ENCODE results near the gene DCAF11. TPM values are rescaled to one million over a fixed set of nuclear protein-coding genes. Genes with fewer than 3 reads are reported as not detected.

The DCAF11 gene
- total and polyA plus RNA-seq, 2 of the 8 experiments (the other 6 are each of a cell fraction or from before 2014, with no cell fraction given): 60.4 to 63.6 TPM

DNA sequence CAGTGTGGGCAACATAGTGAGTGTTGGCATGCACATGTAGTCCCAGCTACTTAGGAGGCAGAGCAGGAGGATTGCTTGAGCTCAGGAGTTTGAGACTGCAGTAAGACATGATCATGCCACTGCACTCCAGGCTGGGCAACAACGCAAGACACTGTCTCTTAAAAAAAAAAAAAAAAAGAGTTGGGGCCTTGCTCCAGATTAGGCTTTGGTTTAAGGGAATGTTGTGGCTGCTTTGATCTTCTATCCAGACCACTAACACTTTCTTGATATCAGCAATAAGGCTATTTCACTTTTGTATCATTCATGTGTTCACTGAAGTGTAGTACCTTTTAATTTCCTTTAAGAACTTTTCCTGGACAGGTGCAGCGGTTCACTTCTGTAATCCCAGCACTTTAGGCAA, 13.1 kb downstream of the DCAF11 start:
- H3K23ac ChIP-seq (ENCODE audit: insufficient read length): no peak overlapping the region
- no peaks in the 10 kb centered on the region for H4K20me1 ChIP-seq (replicated peaks in 1 of 2; ENCODE audit: control insufficient read depth in 1 of 2, insufficient read depth in 2 of 2, low read length in 2 of 2)
- H3K9ac ChIP-seq (replicated peaks in 1 of 4; ENCODE audit: extremely low read depth in 1 of 4, low read depth in 3 of 4, low read length in 3 of 4): no peak overlapping the region
- H3K4ac ChIP-seq (replicated peaks; ENCODE audit: insufficient read length, low read depth, low read length): no peak overlapping the region
- no peak for TF ChIP-seq ATF2 (IDR thresholded peaks at IDR 0.05; ENCODE audit: low read length)
- no peak for TF ChIP-seq TBP (IDR thresholded peaks at IDR 0.05; ENCODE audit: low read depth, low read length)
- no peak for TF ChIP-seq MAFK (IDR thresholded peaks at IDR 0.05; ENCODE audit: low read depth, low read length)
- TF ChIP-seq MAX (IDR thresholded peaks at IDR 0.05): no peak
- TF ChIP-seq TCF12 (IDR thresholded peaks at IDR 0.05; ENCODE audit: low read depth, low read length): no peak
- no peak for TF ChIP-seq SP4 (IDR thresholded peaks at IDR 0.05; ENCODE audit: low read length)
- TF ChIP-seq CTBP2 (IDR thresholded peaks at IDR 0.05; ENCODE audit: borderline replicate concordance, insufficient read depth, insufficient read length, low read length): no peak
- no peak for TF ChIP-seq CREB1 (IDR thresholded peaks at IDR 0.05)
- no peaks in the 10 kb centered on the region for H3K4me1 ChIP-seq (replicated peaks in 1 of 4; ENCODE audit: control insufficient read depth in 3 of 4, insufficient read depth in 4 of 4, low read length in 3 of 4)
- no peaks in the 10 kb centered on the region for H3K27me3 ChIP-seq (replicated peaks in 1 of 4; ENCODE audit: control insufficient read depth in 3 of 4, extremely low read depth in 1 of 4, insufficient read depth in 3 of 4, low read length in 3 of 4)
- no peak overlapping the region for H4K8ac ChIP-seq (ENCODE audit: extremely low read depth, insufficient read depth, low read length)
- H2AFZ ChIP-seq (ENCODE audit: low read length): no peak overlapping the region
- ChIA-PET POLR2A (ENCODE audit: partially characterized antibody) (interaction anchor here (0.6 to 11.1 kb wide), 6 partner anchors 8 to 143 kb away, joined by 3 to 96 read pairs (median 4); partner anchors contain the start of genes DCAF11, NRL and PSME1), CTCF (ENCODE audit: partially characterized antibody) (interaction anchor here (0.7 to 1.4 kb wide), 5 partner anchors 12 to 660 kb away, joined by 3 to 4 read pairs (median 3); partner anchors contain the start of gene IRF9)
- no peak overlapping the region for H4K91ac ChIP-seq (replicated peaks; ENCODE audit: insufficient read length, low read length)
- peaks cover 0 to 9% (median 2%) of the 10 kb centered on the region in 4 experiments; a peak in 4 of 8 replicates for H3K36me3 ChIP-seq (ENCODE audit: control insufficient read depth in 2 of 4, insufficient read depth in 4 of 4, low read length in 3 of 4)
- H2BK5ac ChIP-seq (ENCODE audit: low read depth, low read length): no peak overlapping the region
- no peak overlapping the region for H3K18ac ChIP-seq (ENCODE audit: extremely low read depth, low read length)
- H2BK15ac ChIP-seq (ENCODE audit: low read length): no peak overlapping the region
- H2BK12ac ChIP-seq (ENCODE audit: low read depth, low read length): no peak overlapping the region
- FAIRE-seq: no peak
- H3K23me2 ChIP-seq (ENCODE audit: low read depth, low read length): no peaks in the 10 kb centered on the region
- no peak overlapping the region for H2BK20ac ChIP-seq (ENCODE audit: low read length)
- no peak overlapping the region for H3K27ac ChIP-seq (ENCODE audit: low read depth, low read length)
- H4K5ac ChIP-seq (ENCODE audit: insufficient read length, low read depth, low read length): no peak overlapping the region
- no peaks in the 10 kb centered on the region for H3K79me2 ChIP-seq (ENCODE audit: control insufficient read depth in 1 of 2, insufficient read depth in 2 of 2, low read length in 2 of 2)
- H3K14ac ChIP-seq (ENCODE audit: insufficient read length): no peak overlapping the region
- H3K79me1 ChIP-seq (ENCODE audit: low read depth, low read length): no peaks in the 10 kb centered on the region
- no peak overlapping the region for H2AK5ac ChIP-seq (ENCODE audit: low read depth, low read length)
- no peaks in the 10 kb centered on the region for H3K9me3 ChIP-seq (ENCODE audit: insufficient read depth in 2 of 2, low read depth in 1 of 2, low read length in 1 of 2)
- H2BK120ac ChIP-seq (replicated peaks; ENCODE audit: low read depth, low read length): no peak overlapping the region
- no peak overlapping the region for H3K4me3 ChIP-seq (ENCODE audit: extremely low read depth in 1 of 4, insufficient read depth in 2 of 4, low read depth in 3 of 4, low read length in 4 of 4)
- WGBS, 2 experiments (ENCODE audit: extremely low coverage in 1 of 2, insufficient coverage in 1 of 2, insufficient read length in 1 of 2, insufficient replicate concordance in 2 of 2, low coverage in 1 of 2, low lambda C conversion rate in 2 of 2, missing lambda C conversion rate in 1 of 2): 85% methylated on average over 2 of the region's 2 CpGs; no CpG with 5 or more reads in 1 of the 2 experiments
- H3K56ac ChIP-seq (replicated peaks; ENCODE audit: insufficient read length, low read depth, low read length): no peak overlapping the region
- DNase-seq (ENCODE audit: low read depth in 1 of 2, low spot score in 2 of 2): no peak
- H3K4me2 ChIP-seq (ENCODE audit: insufficient read depth in 1 of 2, low read depth in 2 of 2, low read length in 2 of 2): no peak overlapping the region

Measured in H1 (cell line).